ENCODE measurements around the gene STX7.
A peak's percentile ranks its signal among the peaks of the same experiment; 100 is the strongest.
"Not testable (repeated sequence)": the region's sequence is repeated elsewhere in the genome, so short reads cannot be mapped to it uniquely, and the experiment has no call there.

The STX7 gene

GRCh38 chr6:132512638-132513632, at the start of gene STX7:
STX7 (minus strand) TSS chr6:132513116; CDS start chr6:132503530, 9,586 bp downstream.
- peak; percentile 64 for DNase-seq (ENCODE audit: insufficient read length, low spot score)
- FAIRE-seq, result peak; percentile 94

GRCh38 chr6:132560087-132560486, 47.2 kb upstream of the STX7 start:
- DNase-seq (ENCODE audit: insufficient read length, low spot score); FAIRE-seq: not testable (repeated sequence)

- DNase-seq (ENCODE audit: insufficient read length, low spot score) (no peak), FAIRE-seq (no peak)
Measured at GRCh38 chr6:132552372-132552771, 39.5 kb upstream of the STX7 start, which contains the start of gene TAAR8. TAAR8 (plus strand) TSS chr6:132552672; CDS start chr6:132552693, 21 bp downstream.

- FAIRE-seq (no peak), DNase-seq (ENCODE audit: insufficient read length, low spot score) (no peak)
Measured at GRCh38 chr6:132551214-132551613, 38.3 kb upstream of the STX7 start.

- DNase-seq (ENCODE audit: insufficient read length, low spot score), result no peak
Measured at GRCh38 chr6:132548746-132549463, 36.0 kb upstream of the STX7 start.

GRCh38 chr6:132544826-132545225, 31.9 kb upstream of the STX7 start:
- DNase-seq (ENCODE audit: insufficient read length, low spot score) (no peak), FAIRE-seq (no peak)

More at GRCh38 chr6:132548746-132549463, 36.0 kb upstream of the STX7 start:
- no peak for FAIRE-seq

GRCh38 chr6:132537977-132538376, 25.1 kb upstream of the STX7 start, which contains the start of gene TAAR9:
TAAR9 (plus strand) TSS chr6:132538277; CDS start chr6:132538290, 13 bp downstream.
- DNase-seq (ENCODE audit: insufficient read length, low spot score), result no peak
- no peak for FAIRE-seq

- FAIRE-seq (peak; percentile 42), DNase-seq (ENCODE audit: insufficient read length, low spot score) (no peak)
Measured at GRCh38 chr6:132537145-132537544, 24.2 kb upstream of the STX7 start.

- not testable (repeated sequence) for FAIRE-seq; DNase-seq (ENCODE audit: insufficient read length, low spot score)
Measured at GRCh38 chr6:132534546-132534945, 21.6 kb upstream of the STX7 start.

- FAIRE-seq (peak; percentile 77), DNase-seq (ENCODE audit: insufficient read length, low spot score) (no peak)
Measured at GRCh38 chr6:132530293-132530974, 17.5 kb upstream of the STX7 start.

GRCh38 chr6:132527791-132528190, 14.9 kb upstream of the STX7 start:
- DNase-seq (ENCODE audit: insufficient read length, low spot score) (no peak), FAIRE-seq (no peak)

GRCh38 chr6:132526461-132526860, 13.5 kb upstream of the STX7 start:
- FAIRE-seq (no peak), DNase-seq (ENCODE audit: insufficient read length, low spot score) (no peak)

GRCh38 chr6:132525866-132526265, 12.9 kb upstream of the STX7 start:
- DNase-seq (ENCODE audit: insufficient read length, low spot score), result no peak
- FAIRE-seq, result no peak

- FAIRE-seq (no peak), DNase-seq (ENCODE audit: insufficient read length, low spot score) (no peak)
Measured at GRCh38 chr6:132524646-132525045, 11.7 kb upstream of the STX7 start.

- no peak for DNase-seq (ENCODE audit: insufficient read length, low spot score)
- FAIRE-seq, result no peak
Measured at GRCh38 chr6:132520953-132521352, 8.0 kb upstream of the STX7 start.

- DNase-seq (ENCODE audit: insufficient read length, low spot score) (no peak), FAIRE-seq (no peak)
Measured at GRCh38 chr6:132515386-132515785, 2.5 kb upstream of the STX7 start.

- FAIRE-seq (no peak), DNase-seq (ENCODE audit: insufficient read length, low spot score) (no peak)
Measured at GRCh38 chr6:132513831-132514545, 1.1 kb upstream of the STX7 start.

- FAIRE-seq (peak; percentile 81), DNase-seq (ENCODE audit: insufficient read length, low spot score) (no peak)
Measured at GRCh38 chr6:132512342-132512637, 626 bp downstream of the STX7 start.

GRCh38 chr6:132511831-132512220, 1.1 kb downstream of the STX7 start:
- DNase-seq (ENCODE audit: insufficient read length, low spot score) (no peak), FAIRE-seq (peak; percentile 77)

- DNase-seq (ENCODE audit: insufficient read length, low spot score) (no peak), FAIRE-seq (peak; percentile 47)
Measured at GRCh38 chr6:132511210-132511830, 1.6 kb downstream of the STX7 start.
